ENCODE measurements around the gene KRTAP10-5.
"Not testable (repeated sequence)": the region's sequence is repeated elsewhere in the genome, so short reads cannot be mapped to it uniquely, and the experiment has no call there.

KRTAP10-5 gene

DNA sequence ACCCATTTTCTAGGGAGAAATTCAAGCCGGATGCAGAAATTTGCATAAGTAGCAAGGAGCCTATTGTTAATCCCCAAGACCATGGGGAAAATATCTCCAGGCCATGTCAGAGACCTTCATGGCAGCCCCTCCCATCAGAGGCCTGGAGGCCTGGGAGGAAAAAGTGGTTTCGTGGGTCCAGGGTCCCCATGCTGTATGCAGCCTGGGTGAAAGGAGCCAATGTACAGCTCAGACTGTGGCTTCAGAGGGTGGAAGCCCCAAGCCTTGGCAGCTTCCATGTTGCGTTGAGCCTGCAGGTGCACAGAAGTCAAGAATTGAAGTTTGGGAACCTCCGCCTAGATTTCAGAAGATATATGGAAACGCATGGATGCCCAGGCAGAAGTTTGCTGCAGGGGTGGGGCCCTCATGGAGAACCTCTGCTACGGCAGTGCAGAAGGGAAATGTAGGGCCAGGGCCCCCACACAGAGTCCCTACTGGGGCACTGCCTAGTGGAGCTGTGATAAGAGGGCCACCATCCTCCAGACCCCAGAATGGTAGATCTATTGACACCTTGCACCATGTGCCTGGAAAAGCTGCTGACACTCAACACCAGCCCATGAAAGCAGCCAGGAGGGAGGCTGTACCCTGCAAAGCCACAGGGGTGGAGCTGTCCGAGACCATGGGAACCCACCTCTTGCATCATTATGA lies 29.9 kb upstream of the KRTAP10-5 start:
- not testable (repeated sequence) for FAIRE-seq

GRCh38 chr21:44609193-44609592 lies 28.8 kb upstream of the KRTAP10-5 start:
- no peak for FAIRE-seq

DNA sequence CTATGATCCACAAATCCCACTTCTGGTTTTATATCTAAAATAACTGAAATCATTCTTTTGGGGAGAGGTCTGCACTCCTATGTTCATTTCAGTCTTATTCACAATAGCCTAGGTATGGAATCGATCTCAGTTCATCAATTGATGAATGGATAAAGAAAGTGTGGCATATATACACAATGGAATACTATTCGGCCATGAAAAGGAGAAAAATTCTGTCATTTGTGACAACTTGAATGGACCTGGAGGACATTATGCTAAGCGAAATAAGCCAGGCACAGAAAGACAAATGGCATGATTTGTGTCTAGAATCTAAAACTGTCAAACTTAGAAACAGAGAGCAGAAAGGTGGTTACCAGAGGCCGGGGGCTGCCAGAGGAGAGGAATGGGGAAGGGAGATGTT lies 26.1 kb upstream of the KRTAP10-5 start:
- FAIRE-seq = no peak

DNA sequence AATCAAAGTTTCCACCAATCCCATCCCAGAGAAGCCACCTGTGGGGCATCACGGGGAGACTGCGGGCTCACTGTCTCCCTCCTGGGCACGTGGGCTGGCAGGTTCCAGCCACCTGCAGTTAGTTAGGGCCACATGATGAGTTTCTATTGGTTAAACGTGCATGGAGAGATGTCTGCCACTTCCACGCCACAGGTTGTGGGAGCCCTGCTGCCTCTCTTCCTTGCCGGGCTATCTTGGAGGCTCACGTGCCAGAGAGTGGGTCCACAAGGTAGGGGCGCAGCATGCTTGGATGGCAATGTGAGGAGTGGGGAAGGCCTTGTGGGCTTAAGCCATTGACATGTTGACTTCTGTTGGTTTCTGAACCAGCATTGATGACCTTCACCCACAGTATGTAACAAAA lies 23.5 kb upstream of the KRTAP10-5 start:
- no peak for FAIRE-seq

GRCh38 chr21:44603109-44603875 lies 22.9 kb upstream of the KRTAP10-5 start:
- no peak for FAIRE-seq

- no peak for FAIRE-seq
These were observed 22.1 kb upstream of the KRTAP10-5 start for GRCh38 chr21:44602463-44602850.

GRCh38 chr21:44601596-44602462 lies 21.4 kb upstream of the KRTAP10-5 start:
- FAIRE-seq = no peak

DNA sequence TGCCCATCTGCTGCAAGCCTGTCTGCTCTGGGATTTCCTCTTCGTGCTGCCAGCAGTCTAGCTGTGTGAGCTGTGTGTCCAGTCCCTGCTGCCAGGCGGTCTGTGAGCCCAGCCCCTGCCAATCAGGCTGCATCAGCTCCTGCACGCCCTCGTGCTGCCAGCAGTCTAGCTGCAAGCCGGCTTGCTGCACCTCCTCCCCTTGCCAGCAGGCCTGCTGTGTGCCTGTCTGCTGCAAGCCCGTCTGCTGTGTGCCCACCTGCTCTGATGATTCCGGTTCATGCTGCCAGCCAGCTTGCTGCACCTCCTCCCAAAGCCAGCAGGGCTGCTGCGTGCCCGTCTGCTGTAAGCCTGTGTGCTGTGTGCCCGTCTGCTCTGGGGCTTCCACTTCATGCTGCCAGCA lies 20.7 kb upstream of the KRTAP10-5 start:
- FAIRE-seq = not testable (repeated sequence)

- not testable (repeated sequence) for FAIRE-seq
These were observed 19.9 kb upstream of the KRTAP10-5 start, which contains the start of gene KRTAP10-7 for GRCh38 chr21:44600118-44600978. TSS of gene KRTAP10-7 (plus strand) at chr21:44600597. CDS start at chr21:44600622, 25 bp downstream.

DNA sequence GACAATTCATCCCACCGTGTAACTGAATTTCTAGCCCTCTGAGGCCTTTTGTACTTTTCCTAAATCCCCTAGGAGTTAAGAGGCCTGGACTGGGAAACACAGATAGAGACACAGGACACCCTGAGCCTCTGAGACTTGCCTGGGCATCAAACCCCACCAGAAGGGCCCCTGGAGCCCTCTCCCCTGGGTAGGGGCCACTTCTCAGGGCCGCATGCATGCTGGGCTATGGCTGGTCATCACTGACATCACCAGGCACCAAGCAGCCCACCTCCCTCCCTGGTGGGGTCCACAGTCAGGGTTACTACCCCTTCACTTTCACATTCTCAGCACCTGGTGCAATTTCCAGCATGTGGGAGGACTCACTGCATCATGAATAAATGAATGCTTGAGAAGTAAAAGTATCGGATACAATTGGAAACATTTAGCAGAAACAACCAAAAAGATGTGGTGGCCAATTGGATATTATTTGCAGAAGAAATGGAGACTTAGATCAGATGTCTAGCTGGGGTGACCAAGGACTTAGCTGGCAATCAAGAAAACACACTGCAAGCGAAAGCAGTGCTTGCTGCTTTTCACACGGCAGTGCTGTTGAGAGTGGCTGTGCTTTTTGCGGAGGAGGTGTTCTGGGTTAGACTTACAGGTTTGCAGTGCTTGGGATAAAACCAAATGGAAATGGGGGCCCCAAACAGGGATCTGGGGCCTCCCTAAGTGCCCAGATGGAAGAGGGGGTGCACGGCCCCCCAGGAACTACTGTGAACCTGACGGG lies 19.0 kb upstream of the KRTAP10-5 start:
- no peak for FAIRE-seq

DNA sequence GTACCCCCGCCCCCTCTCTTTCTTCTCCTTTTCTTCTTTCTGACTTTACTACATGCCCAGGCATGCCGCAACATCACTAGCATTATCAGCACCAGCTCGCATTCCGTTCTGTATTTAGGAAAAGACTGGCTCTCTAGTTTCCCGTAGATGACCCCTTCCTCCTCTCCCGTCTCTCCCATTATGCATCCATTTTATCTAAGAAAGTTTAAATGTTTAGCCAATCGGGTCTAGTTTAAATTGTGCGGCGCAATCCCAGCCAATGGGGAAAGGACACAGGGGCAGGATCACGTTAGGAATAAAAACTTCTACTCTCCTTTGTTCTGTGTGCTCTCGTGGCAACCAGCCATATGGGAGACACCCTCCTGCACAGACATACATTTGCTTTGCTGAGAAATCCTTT lies 17.7 kb upstream of the KRTAP10-5 start:
- FAIRE-seq = no peak

DNA sequence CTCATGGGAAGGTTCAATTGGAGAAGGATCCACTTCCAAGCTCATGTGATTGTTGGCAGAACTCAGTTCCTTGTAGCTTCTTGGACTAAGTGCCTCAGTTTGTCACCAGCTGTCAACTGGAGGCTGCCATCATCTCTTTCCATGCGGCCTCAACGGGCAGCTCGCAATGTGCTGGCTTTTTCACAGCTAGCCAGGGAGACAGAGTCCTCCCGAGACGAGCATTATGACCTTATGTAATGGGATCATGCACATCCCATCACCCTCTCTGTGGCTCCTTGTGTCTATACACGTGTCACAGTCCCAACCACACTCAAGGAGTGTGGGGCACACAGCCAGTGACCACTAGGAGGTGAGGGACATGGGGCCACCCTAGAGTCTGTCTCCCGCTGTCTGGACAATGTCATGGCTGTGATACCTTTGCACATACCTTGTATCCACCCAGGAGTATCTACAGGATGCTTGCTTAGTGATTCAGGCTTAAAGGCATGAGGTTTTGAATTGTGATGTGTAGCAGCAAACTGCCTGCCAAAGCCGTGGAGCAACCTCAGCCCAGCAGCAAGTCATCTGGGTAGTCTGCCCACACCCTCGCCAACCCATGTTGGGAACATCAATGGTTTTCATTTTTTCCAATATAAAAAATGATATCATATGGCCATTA lies 15.8 kb upstream of the KRTAP10-5 start:
- FAIRE-seq = no peak

DNA sequence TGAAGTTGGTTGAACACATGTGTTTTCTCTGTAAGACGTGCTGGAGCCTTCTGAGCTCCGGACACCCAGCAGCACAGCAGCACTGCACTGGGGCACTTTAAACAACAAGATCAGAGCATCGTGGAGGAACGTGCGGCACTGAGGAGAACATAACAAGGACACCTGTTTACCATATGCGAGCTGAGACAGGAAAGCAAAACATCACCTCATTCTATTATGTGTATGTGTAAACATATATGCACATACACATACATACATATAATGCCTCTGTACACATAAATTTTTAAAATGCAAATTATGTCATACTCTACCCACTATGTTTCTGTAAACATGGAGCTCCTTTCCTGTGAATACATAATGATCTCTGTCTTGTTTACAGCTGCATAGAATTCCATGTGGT lies 15.1 kb upstream of the KRTAP10-5 start:
- no peak for FAIRE-seq

GRCh38 chr21:44594406-44594916 lies 14.1 kb upstream of the KRTAP10-5 start:
- FAIRE-seq = no peak

DNA sequence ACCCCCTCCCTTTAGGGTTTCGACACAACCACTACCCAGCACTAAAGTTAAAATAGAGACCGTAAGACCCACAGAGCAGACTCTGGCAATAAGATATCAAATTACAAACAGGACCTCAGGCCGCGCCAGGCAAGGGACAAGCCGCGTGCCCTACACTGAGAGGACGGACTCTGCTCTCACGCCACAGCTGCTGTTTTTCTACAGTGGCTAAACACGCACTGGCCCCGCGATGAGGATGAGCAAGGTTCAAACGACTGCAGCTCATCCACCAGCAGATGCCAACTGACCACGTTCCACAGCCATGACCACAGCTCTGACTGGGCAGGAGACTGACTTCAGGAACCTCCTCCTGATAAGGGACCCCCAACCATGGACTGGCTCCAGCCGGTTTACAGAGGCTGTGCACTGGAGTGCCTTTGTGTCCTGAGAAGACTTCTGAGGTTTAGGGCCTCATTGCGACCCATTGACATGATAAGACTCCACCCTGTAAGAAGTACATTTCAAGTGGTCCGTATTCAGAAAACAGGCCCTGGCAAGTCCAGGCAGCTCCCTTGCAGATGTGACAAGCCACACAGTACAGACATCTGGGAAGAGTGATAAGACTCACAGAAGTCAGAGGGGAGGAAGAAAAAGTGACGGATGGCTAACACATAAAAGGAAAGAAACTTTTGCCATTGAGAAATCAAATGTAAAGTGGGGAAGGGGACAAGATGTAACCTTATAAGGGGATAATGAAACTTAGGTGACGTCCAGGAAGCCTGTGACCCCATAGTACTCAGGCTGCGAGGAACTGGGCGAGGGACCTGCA lies 13.4 kb upstream of the KRTAP10-5 start:
- no peak for FAIRE-seq

- no peak for FAIRE-seq
These were observed 12.3 kb upstream of the KRTAP10-5 start, which contains the start of gene KRTAP10-6 for GRCh38 chr21:44592446-44593311. TSS of gene KRTAP10-6 (minus strand) at chr21:44592505. CDS start at chr21:44592484, 21 bp downstream.

- FAIRE-seq = not testable (repeated sequence)
These were observed 11.4 kb upstream of the KRTAP10-5 start for GRCh38 chr21:44591801-44592130.

Measured in colon (tissue), 2 donors.